HG03457 (cell line): ENCODE data around the gene STAT2.
"Not testable (repeated sequence)": the region's sequence is repeated elsewhere in the genome, so short reads cannot be mapped to it uniquely, and the experiment has no call there.

Experiments used
- ATAC-seq: cut with Tn5 transposase; IDR thresholded peaks from one replicate; pipeline ENCODE4 v1.9.1; 2021; ENCODE audit warnings: moderate number of reproducible peaks; ENCODE audit not compliant: unreplicated experiment

Gene STAT2

GRCh38 chr12:56332512-56333196, 27.3 kb downstream of the STAT2 start:
- ATAC-seq: no peak

DNA sequence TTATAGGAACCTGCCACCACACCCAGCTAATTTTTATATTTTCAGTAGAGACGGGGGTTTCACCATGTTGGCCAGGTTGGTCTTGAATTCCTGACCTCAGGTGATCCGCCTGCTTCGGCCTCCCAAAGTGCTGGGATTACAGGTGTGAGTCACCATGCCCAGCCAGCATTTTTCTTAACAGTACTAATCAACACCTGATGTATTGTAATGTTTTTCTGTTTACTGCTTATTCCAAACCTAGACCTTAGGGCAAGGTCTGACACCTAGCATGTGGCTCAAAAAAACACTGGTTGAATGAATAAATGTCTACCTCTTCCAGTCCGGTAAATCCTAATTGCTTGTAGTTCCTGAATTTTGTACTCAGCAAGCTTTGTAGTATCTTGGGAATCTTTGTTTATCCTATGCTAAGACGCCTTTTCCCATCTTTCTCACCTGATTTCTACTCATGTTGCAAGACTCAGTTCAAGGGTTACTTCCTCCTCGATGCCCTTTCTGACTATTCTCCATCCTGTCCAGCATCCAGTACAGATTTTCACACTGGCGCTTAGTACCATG, 28.9 kb downstream of the STAT2 start:
- ATAC-seq: no peak

- no peak for ATAC-seq
These were observed 33.4 kb downstream of the STAT2 start for GRCh38 chr12:56326533-56326932.

DNA sequence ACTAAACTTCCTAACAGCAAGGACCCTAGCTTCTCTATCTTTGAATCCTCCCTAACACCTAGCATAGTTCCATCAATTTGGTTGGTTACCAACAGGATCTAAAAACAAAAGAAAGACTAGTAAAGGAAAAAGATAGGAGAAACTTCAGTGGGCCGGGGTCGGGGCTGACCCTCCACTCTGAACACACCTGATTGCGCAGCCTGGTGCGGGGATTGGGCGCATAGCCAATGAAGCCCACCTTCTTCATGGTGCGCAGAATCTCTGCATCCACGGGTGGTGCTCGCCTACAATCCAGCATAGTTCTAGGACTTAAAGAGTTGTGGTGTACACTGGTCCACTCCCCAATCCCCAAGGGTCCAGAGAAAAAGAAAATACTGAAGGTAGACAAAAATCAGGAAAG, 33.8 kb downstream of the STAT2 start:
- no peak for ATAC-seq

DNA sequence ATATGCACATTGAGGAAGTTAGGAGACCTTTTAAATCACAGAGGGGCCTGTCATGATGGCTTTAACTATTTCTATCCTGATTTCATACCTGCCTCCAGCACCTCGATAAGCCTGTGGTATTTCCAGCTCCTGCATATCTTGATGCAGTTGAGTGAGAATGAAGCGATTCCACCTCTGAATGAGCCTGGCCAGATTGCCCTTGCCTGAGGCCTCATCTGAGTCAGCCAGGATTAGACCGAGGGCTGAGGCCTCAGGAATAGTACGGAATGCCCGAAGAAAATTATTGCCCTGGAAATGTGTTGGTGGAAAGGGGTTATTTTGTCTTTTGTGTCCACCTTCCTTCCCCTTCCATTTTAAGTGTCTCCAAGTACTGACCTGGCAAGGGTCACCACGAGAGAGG, 35.7 kb downstream of the STAT2 start:
- no peak for ATAC-seq

DNA sequence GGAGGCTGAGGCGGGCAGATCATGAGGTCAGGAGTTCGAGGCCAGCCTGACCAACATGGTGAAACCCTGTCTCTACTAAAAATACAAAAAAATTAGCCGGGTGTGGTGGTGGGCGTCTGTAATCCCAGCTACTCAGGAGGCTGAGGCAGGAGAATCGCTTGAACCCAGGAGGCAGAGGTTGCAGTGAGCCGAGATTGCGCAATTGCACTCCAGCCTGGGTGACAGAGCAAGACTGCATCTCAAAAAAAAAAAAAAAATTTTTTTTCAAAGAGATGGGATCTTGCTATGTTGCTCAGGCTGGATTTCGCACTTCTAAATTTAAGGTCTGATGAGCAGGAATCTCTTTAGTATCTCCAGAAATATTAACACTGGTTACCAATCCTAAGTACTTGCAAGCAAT, 38.3 kb downstream of the STAT2 start:
- not testable (repeated sequence) for ATAC-seq

- no peak for ATAC-seq
These were observed 38.9 kb downstream of the STAT2 start for GRCh38 chr12:56321027-56321426.

GRCh38 chr12:56317675-56318074, 42.2 kb downstream of the STAT2 start:
- no peak for ATAC-seq

DNA sequence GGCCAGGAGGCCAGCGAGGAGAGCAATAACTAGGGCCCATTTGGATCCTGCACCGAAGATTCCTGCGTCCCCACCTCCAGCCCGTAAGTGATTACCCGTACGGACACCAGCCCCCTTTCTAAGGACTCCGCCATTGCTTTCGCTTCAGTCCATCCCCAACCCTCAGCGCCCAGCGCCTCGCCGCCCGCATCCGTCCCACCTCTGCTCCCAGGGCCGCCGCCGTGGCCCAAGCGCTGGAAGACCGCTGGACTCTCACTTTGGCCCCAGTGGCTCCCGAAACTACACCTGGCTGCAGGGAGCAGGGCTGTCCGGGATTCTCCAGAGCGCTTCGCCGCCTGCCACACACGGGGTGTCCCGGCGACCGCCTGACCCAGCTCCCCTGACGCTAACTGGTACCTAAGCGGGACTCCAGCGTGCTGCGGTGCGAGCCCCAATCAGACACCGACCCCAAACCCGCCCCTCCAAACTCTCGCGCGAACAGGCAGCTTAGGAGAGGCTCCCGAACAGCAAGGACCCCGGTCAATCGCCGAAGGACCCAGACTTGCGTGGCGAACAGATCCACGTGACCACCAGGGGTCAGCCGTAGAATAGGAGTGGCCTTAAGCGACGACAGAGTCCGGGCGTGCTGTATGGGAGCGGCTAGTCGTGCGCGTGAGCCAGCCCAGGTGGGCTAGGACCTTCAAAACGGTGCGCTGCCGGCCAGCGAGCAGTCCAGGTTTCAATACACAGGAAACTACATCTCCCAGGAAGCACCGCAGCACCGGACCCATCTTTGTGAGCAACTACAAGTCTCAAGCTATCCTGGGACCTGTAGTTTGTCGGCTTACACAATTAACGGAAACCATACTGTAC, 44.1 kb downstream of the STAT2 start, which contains the start of gene CNPY2:
Gene CNPY2, minus strand, starts transcription at position 367 of the 852 bp plus-strand sequence. CDS start 771 bp downstream, outside the sequence.
- ATAC-seq: peak; percentile 82

- ATAC-seq: no peak
These were observed 44.7 kb downstream of the STAT2 start for GRCh38 chr12:56315249-56315621.

DNA sequence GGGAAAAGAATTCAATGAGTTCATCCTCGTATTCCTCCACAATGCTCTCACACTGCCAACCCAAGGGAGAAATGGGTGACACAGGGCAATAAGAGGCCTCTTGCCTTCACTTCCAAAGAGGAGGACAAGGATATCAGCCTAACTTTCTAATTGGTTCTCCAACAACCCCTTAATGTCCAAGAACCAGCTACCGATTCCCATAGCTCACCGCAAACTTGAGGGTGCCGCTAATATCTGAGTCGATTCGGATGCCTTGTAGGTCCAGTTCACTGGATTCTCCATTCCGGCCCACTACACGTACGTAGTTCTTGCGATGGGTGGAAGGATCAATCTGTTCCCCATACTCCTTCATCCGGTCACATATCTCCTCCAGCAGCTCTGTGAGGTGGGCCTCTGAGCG, 48.9 kb downstream of the STAT2 start:
- no peak for ATAC-seq

DNA sequence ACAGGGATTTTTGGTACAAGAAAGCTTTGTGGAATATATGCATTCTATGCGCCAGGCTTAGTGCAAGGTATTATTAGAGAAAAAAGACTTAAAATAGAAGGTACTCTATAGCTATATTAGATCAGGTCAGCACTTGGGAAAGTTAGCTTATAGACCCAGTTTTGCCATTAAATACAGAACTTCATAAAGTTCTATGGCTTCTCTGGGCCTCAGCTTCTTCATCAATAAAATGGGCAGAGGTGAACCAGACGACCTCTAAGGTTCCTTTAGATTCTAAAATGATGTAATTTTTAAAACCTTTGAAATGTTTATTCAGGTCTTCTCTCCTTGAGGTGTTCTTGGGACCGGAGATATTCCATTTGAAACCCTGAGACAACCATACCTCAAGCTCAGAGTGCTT, 51.2 kb downstream of the STAT2 start:
- ATAC-seq: no peak

DNA sequence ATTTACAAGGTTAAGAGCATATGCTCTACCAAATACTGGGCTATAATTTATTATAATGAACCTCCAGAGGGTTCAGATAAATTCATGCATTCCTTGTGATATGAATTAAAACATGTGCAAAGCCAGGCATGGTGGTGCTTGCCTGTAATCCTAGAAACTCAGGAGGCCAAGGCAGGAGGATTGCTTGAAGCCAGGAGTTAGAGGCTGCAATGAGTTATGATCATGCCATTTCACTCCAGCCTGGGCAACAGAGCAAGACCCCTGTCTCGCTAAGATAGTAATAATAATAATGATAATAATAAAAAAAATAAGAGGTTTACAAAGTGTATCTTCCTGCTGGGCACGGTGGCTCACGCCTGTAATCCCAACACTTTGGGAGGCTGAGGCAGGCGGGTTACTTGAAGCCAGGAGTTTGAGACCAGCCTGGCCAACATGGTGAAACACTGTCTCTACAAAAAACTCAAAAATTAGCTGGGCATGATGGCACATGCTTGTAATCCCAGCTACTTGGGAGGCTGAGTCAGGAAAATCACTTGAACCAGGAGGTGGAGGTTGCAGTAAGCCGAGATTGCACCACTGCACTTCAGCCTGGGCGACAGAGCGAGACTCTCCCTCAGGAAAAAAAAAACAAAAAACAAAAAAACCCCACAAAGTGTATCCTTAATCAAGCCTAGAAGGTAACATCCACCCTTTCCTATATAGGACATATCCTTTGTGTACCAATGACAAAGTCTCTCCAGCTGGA, 52.5 kb downstream of the STAT2 start:
- ATAC-seq: no peak

DNA sequence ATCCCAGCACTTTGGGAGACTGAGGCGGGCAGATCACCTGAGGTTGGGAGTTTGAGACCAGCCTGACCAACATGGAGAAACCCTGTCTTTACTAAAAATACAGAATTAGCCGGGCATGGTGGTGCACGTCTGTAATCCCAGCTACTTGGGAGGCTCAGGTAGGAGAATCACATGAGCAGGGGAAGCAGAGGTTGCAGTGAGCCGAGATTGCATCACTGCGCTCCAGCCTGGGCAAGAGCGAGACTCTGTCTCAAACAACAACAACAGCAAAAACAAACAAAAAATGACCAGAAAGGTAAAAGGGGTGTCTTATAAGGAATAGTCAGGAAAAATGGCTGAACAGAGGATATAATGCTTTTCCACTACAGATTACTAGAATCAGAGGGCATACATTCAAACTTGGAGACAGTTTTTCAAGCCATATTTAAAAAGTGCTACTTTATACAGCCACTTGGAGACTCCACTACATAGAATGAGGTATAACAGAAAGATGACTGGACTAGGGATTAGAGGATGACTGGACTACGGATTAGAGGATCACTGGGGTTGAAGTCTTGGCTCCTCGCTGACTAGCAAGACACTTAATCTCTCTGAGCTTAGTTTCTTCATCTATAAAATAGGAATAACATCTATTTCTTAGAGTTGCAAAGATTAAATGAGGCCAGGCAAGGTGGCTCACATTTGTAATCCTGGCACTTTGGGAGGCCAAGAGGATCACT, 54.9 kb downstream of the STAT2 start:
- ATAC-seq: no peak

GRCh38 chr12:56304276-56304675, 55.6 kb downstream of the STAT2 start:
- ATAC-seq: no peak

DNA sequence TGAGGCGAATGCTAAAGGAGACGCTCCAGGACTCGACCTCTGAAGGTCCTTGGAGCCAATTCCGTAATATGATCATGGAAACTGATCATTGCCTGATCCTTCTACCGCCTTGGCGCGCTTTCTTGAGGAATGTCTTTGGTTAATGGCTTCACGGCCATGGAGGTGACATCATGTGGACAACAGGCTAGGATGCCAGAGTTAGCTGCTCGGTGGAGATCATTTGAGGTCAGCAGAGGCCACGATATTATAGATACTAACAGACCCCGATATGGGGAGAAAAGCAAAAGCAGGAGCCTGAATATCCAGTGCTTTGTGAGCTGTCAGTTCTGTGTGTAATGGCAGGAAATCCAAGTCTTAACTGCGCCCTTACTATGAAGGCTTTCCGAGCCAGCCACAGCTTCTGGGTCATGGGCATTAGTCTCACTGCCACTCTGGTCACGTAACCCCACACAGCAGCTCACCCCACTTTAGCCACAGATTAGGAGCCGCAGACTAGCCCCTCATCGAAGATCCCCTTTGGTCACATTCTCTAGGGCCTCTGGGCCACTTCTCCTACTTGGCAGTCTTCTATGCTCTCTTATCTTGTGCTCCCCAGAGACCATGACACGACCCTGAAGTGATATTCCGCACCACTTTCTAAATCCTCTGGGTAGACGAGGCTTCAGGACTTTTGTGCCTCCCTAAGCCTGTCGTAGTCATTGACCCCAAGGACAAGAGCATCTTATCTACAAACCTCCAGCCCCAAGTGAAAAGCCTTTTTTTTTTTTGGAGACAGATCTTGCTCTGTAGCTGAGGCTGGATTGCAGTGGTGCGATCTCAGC, 59.1 kb downstream of the STAT2 start:
- ATAC-seq: peak; percentile 0

- ATAC-seq: peak; percentile 89
These were observed 59.9 kb downstream of the STAT2 start, which contains the start of gene CS for GRCh38 chr12:56299853-56300643. TSS of gene CS (minus strand) at chr12:56300330. CDS start at chr12:56300201, 129 bp downstream.

- ATAC-seq: peak; percentile 4
These were observed 60.5 kb downstream of the STAT2 start for GRCh38 chr12:56299308-56299852.

GRCh38 chr12:56298828-56299227, 61.1 kb downstream of the STAT2 start:
- no peak for ATAC-seq
